ENCODE measurements around the gene MLLT10.

The MLLT10 gene

DNA sequence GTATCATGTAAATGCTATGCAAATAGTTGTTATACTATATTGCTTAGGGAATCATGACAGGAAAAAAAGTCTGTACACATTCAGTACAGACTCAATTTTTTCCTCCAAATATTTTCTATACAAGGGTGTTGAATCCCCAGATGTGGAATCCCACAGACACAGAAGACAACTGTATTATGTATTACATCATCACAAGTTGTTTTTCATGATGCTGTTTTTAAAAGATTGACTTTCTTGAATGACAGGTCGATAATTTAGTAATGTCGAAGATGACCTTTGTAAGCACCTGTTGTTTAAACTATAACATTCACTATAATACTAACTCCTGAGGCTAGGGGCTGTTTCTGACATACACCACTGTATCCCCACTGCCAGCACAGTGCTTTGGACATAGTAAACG is 143.5 kb downstream of the MLLT10 start:
- Mint-ChIP-seq H3K27me3 (ENCODE audit: low read depth) (no peaks in the 10 kb centered on the region), H3K36me3 (ENCODE audit: low read depth) (peaks cover 8% of the 10 kb centered on the region), H3K4me1 (ENCODE audit: low read depth) (peaks cover 5% of the 10 kb centered on the region), H3K27ac (no peak overlapping the region), H3K9me3 (no peaks in the 10 kb centered on the region), H3K4me3 (no peak overlapping the region)

DNA sequence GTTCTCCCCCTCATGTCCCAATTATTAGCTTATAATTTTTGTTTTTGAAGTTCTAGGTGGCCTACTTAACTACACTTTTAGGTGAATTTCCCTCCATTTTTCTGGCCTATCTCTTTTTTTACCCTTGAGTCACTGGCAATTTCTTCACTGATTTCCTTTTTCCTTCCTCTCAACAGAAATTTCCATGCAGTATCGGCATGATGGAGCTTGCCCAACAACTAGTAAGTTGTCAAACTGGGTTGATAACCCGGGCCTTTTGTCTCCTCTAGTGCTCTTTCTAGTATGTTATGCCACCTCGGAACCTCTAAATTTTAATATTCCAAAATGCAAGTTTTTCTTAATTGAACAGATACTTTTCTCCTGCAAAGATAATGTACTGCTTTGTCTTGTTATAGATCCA is 147.1 kb downstream of the MLLT10 start:
- Mint-ChIP-seq H3K9me3 (no peaks in the 10 kb centered on the region), H3K27me3 (ENCODE audit: low read depth) (no peaks in the 10 kb centered on the region), H3K27ac (no peak overlapping the region), H3K36me3 (ENCODE audit: low read depth) (peaks cover 11% of the 10 kb centered on the region), H3K4me1 (ENCODE audit: low read depth) (peaks cover 2% of the 10 kb centered on the region), H3K4me3 (no peak overlapping the region)

DNA sequence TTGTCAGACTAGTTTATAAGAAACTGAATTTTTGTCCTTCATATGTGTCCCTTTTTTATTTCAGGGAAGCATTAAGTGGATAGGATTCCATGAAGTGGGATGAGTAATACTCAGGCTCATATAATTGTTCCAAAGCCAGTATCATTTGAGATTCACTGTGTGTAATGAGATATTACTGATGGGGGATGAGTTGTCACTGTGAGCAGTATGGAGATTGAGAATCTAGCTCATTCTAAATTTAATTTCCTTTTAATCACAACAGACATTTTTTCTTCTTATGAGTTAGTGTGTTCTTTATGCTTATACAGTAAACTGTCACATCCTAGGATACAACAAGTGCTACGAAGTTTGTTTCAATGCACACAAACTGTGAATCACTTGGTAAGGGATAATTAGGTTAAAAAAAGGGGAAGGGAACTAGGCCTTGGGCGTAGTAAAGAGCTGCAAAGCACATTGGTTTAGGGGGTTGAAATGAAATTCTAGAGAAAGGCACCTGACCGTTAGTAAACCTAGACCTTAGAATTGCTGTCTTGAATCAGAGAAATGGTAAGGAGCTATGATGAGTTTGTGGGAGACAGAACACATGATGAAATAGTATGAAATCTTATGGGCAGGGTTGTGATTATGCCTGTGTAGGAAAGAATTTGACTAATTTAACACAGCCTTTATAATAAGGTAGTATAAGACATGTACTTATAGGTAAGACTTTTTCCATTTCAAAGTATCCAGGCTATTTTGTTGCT is 153.4 kb downstream of the MLLT10 start:
- no peak overlapping the region for H3K4me3 Mint-ChIP-seq
- H3K9me3 Mint-ChIP-seq = no peaks in the 10 kb centered on the region
- H3K4me1 Mint-ChIP-seq (ENCODE audit: low read depth) = peaks cover 3% of the 10 kb centered on the region
- peaks cover 18% of the 10 kb centered on the region for H3K36me3 Mint-ChIP-seq (ENCODE audit: low read depth)
- H3K27me3 Mint-ChIP-seq (ENCODE audit: low read depth) = no peaks in the 10 kb centered on the region
- no peak overlapping the region for H3K27ac Mint-ChIP-seq

DNA sequence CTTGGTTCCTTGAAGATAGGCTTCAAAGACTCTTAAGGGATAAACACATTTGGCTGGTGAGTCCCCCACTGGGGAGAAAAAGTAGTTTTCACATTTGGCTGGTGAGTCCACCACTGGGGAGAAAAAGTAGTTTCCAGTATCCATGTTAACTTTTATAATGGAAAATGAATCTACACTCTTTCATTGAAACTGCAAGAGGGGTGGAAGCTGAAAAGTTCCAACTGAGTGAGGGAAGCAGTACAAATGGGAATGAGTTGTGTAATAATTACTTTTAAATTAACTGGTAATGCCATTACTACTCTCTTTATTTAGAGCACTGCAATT is 153.9 kb downstream of the MLLT10 start:
- Mint-ChIP-seq H3K36me3 (ENCODE audit: low read depth) (peaks cover 18% of the 10 kb centered on the region), H3K27me3 (ENCODE audit: low read depth) (no peaks in the 10 kb centered on the region), H3K27ac (no peak overlapping the region), H3K4me1 (ENCODE audit: low read depth) (peaks cover 3% of the 10 kb centered on the region), H3K4me3 (no peak overlapping the region), H3K9me3 (no peaks in the 10 kb centered on the region)

DNA sequence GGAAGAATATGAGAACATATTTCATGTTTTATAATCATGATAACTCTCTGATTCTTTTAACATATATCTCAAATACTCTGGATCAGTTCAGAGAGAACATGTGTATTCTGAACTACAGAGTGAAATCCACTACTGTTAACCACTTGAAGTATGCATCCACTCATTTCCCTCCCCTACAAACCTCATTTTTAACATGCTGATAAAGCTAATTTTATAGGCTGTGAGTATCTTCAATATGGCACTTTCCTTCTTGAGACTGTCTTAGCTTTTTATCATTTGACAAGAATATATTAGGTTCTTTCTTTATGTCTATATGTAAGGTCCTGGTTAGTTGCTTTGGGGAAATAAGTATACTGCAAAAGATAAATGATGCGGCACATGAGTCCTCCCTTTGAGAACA is 154.8 kb downstream of the MLLT10 start:
- no peak overlapping the region for H3K4me3 Mint-ChIP-seq
- H3K27ac Mint-ChIP-seq = no peak overlapping the region
- no peaks in the 10 kb centered on the region for H3K9me3 Mint-ChIP-seq
- H3K4me1 Mint-ChIP-seq (ENCODE audit: low read depth) = peaks cover 3% of the 10 kb centered on the region
- H3K27me3 Mint-ChIP-seq (ENCODE audit: low read depth) = no peaks in the 10 kb centered on the region
- peaks cover 18% of the 10 kb centered on the region for H3K36me3 Mint-ChIP-seq (ENCODE audit: low read depth)

DNA sequence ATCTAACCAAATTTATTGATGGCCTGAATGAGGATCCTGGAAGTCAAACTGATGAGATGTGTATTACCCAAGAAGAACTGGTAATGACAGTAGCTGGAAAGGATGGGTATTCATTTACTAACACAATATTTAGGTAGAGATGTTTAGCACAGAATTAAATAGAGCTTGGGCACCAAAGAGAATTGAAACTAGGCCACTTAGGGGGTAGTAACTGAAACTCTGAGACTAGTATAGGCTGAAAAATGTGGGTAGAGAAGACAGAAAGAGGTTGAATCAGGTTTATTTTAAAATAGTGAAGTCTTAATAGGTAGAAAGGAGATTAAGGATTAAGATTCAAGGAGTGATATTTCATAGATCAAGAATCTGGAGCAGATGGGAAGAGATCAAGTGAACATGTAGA is 155.8 kb downstream of the MLLT10 start:
- peaks cover 3% of the 10 kb centered on the region for H3K4me1 Mint-ChIP-seq (ENCODE audit: low read depth)
- no peaks in the 10 kb centered on the region for H3K27me3 Mint-ChIP-seq (ENCODE audit: low read depth)
- no peaks in the 10 kb centered on the region for H3K9me3 Mint-ChIP-seq
- H3K4me3 Mint-ChIP-seq = no peak overlapping the region
- H3K27ac Mint-ChIP-seq = no peak overlapping the region
- H3K36me3 Mint-ChIP-seq (ENCODE audit: low read depth) = peaks cover 11% of the 10 kb centered on the region

DNA sequence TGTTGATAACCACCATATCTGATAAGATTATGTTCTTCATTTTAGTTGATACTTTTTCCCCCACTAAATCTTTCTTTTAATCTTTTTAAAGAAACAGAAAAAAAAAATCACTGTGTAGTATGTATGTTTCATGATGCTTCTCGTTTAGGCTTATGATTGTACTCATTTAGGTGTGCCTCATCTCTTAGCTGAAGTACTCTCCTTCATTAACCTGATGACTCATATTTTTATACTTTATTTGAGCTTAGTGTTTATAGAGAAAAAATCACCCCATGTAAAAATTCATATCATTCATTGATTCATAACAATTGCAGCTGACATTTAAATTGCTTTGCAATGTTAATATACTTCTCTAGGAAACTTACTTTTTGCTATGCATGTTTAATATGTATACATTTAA is 158.9 kb downstream of the MLLT10 start:
- no peaks in the 10 kb centered on the region for H3K27me3 Mint-ChIP-seq (ENCODE audit: low read depth)
- peaks cover 4% of the 10 kb centered on the region for H3K9me3 Mint-ChIP-seq
- peaks cover 15% of the 10 kb centered on the region for H3K36me3 Mint-ChIP-seq (ENCODE audit: low read depth)
- peaks cover 4% of the 10 kb centered on the region for H3K4me1 Mint-ChIP-seq (ENCODE audit: low read depth)
- H3K4me3 Mint-ChIP-seq = no peak overlapping the region
- no peak overlapping the region for H3K27ac Mint-ChIP-seq

DNA sequence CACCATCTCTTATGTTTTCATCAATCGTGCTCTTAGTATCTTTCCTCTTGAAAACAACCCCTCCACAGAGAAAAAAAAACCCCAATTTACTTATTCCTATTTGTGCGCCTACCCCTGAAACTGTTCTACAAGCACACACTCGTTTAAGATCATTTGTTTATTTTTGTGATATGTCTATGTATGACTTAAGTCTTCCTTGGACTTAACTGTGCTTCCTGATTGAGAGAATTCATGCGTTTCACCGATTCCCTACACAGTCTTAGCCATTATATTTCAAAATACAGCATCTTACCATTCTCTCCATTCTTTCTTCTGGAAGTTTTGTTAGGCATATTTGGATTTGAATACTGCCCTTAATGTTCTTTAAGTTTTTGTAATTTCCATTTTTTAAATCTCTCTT is 159.4 kb downstream of the MLLT10 start:
- H3K27ac Mint-ChIP-seq = no peak overlapping the region
- H3K4me3 Mint-ChIP-seq = no peak overlapping the region
- H3K36me3 Mint-ChIP-seq (ENCODE audit: low read depth) = peaks cover 18% of the 10 kb centered on the region
- peaks cover 4% of the 10 kb centered on the region for H3K9me3 Mint-ChIP-seq
- H3K27me3 Mint-ChIP-seq (ENCODE audit: low read depth) = no peaks in the 10 kb centered on the region
- H3K4me1 Mint-ChIP-seq (ENCODE audit: low read depth) = peaks cover 4% of the 10 kb centered on the region

DNA sequence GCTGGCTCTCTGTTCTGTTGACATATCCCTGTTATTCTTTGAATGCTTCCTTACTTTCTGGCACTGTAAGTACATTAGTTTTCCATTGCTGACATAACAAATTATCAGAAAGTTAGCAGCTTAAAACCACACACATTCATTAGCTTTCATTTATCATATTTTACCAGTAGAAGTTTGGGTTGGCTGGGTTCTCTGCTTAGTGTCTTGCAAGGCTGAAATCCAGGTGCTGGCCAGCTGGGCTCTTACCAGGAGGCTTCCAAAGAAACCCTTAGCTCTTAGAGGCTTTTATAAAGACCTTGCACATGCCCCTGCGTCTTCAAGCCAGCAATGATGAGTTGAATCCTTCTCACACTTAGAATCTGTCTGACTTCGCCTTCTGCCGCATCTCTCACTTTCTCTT is 160.6 kb downstream of the MLLT10 start:
- Mint-ChIP-seq H3K9me3 (peaks cover 11% of the 10 kb centered on the region), H3K27ac (no peak overlapping the region), H3K4me3 (no peak overlapping the region), H3K4me1 (ENCODE audit: low read depth) (peaks cover 4% of the 10 kb centered on the region), H3K27me3 (ENCODE audit: low read depth) (no peaks in the 10 kb centered on the region), H3K36me3 (ENCODE audit: low read depth) (peaks cover 27% of the 10 kb centered on the region)

DNA sequence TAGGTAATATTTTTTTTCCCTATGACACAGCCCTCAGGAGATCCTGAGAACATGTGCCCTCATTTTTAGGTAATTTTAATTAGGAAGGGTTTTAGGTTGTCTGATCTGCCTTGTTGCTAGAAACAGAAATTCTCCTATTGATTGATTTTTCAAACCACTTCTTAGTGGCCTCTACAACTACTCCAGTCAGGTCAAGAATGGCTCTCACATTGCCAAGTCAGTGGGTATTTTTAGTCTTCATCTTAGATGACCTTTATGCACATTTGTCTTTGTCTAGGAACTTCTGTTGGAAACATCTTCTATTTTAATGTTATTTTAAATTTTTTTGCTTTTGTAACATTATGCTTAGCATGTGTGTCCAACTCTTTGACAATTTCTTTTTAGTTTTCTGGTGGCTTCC is 162.3 kb downstream of the MLLT10 start:
- H3K4me1 Mint-ChIP-seq (ENCODE audit: low read depth) = peaks cover 2% of the 10 kb centered on the region
- peaks cover 27% of the 10 kb centered on the region for H3K9me3 Mint-ChIP-seq
- no peak overlapping the region for H3K27ac Mint-ChIP-seq
- H3K27me3 Mint-ChIP-seq (ENCODE audit: low read depth) = peaks cover 9% of the 10 kb centered on the region
- H3K36me3 Mint-ChIP-seq (ENCODE audit: low read depth) = peaks cover 39% of the 10 kb centered on the region
- no peak overlapping the region for H3K4me3 Mint-ChIP-seq

DNA sequence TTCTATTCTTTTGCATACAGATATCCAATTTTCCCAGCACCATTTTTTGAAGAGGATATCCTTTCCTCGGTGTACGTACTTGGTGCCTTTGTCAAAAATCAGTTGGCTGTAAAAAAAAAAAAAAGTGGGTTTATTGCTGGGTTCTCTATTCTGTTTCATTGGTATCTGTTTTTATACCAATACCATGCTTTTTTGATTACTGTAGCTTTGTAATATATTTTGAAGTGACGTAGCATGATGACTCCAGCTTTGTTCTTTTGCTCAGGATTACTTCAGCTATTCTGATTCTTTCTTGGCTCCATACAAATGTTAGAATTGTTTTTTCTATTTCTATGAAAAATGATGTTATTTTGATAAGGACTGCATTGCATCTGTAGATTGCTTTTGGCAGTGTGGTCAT is 165.5 kb downstream of the MLLT10 start:
- H3K9me3 Mint-ChIP-seq = peaks cover 34% of the 10 kb centered on the region
- no peak overlapping the region for H3K27ac Mint-ChIP-seq
- H3K27me3 Mint-ChIP-seq (ENCODE audit: low read depth) = peaks cover 11% of the 10 kb centered on the region
- H3K4me3 Mint-ChIP-seq = no peak overlapping the region
- H3K4me1 Mint-ChIP-seq (ENCODE audit: low read depth) = peaks cover 17% of the 10 kb centered on the region
- peaks cover 46% of the 10 kb centered on the region for H3K36me3 Mint-ChIP-seq (ENCODE audit: low read depth)

DNA sequence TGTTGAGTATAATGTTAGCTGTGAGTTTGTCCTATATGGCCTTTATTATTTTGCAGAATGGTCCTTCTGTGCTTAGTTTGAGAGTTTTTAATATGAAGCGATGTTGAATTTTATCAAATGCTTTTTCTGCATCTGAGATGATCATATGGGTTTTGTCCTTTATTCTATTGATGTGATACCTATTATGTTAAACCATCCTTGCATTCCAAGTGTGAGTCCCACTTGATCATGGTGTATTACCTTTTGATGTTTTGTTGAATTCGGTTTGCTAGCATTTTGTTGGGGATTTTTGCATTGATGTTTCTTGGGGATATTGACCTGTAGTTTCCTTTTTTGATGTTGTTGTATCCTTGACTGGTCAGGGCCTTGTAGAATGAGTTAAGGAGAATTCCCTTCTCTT is 166.4 kb downstream of the MLLT10 start:
- Mint-ChIP-seq H3K4me3 (no peak overlapping the region), H3K36me3 (ENCODE audit: low read depth) (peaks cover 50% of the 10 kb centered on the region), H3K27me3 (ENCODE audit: low read depth) (peaks cover 13% of the 10 kb centered on the region), H3K9me3 (peaks cover 34% of the 10 kb centered on the region), H3K27ac (no peak overlapping the region), H3K4me1 (ENCODE audit: low read depth) (peaks cover 19% of the 10 kb centered on the region)

DNA sequence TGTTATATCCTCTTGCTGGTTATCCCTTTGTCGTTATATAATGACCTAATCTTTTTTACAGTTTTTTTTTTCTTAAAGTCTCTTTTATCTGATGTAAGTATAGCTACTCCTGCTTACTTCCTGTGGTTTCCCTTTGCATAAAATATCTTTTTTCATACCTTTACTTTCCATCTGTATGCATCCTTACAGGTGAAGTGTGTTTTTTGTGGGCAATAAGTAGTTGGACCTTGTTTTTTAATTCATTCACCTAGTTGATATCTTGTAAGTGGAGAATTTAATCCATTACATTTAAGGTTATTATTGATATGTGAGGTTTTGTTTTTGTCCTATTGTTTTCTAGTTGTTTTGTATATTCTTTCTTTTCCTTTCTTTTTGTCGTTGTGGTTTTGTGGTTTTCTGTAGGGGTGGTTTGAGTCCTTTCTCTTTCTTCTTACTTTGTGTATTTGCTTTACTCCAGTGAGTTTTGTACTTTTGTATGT is 168.6 kb downstream of the MLLT10 start:
- Mint-ChIP-seq H3K9me3 (peaks cover 30% of the 10 kb centered on the region), H3K27ac (peak overlapping the region; percentile 33), H3K36me3 (ENCODE audit: low read depth) (peaks cover 50% of the 10 kb centered on the region), H3K27me3 (ENCODE audit: low read depth) (peaks cover 22% of the 10 kb centered on the region), H3K4me1 (ENCODE audit: low read depth) (peaks cover 20% of the 10 kb centered on the region), H3K4me3 (peak overlapping the region; percentile 32)

DNA sequence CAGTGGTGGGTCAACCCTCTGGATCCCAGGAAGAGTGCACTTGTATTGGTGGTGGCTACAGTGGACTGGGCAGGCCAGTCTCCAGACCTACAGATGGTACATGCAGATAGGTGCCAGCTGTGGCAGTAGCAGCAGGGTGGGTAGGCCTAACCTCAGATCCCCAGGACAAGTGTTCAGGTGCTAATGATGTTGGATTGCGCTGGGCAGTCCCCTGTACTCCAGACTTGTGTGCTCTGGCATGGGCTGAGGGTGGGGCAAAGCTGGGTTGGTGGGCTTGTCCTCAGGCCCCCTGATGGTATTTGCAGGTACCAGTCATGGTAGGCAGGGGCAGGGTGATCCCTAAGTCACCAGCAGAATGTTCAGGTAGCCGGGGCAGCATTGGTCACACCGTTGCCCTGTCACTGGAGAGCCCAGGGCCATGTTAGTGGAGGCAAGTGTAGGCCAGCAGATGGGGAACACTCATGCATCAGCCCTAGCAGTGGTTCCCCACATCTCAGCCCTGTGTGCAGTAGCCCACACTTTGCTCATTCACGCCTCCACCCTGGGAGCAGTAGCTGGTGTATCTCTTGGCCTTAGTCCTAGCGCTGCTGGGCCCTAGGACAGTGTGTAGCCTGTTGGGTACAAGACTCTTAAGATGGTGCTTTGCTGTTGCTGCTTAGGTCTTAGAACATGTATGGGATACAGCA is 171.3 kb downstream of the MLLT10 start:
- Mint-ChIP-seq H3K4me3 (no peak overlapping the region), H3K27me3 (ENCODE audit: low read depth) (peaks cover 24% of the 10 kb centered on the region), H3K36me3 (ENCODE audit: low read depth) (peaks cover 41% of the 10 kb centered on the region), H3K4me1 (ENCODE audit: low read depth) (peaks cover 26% of the 10 kb centered on the region), H3K27ac (no peak overlapping the region), H3K9me3 (peaks cover 17% of the 10 kb centered on the region)

DNA sequence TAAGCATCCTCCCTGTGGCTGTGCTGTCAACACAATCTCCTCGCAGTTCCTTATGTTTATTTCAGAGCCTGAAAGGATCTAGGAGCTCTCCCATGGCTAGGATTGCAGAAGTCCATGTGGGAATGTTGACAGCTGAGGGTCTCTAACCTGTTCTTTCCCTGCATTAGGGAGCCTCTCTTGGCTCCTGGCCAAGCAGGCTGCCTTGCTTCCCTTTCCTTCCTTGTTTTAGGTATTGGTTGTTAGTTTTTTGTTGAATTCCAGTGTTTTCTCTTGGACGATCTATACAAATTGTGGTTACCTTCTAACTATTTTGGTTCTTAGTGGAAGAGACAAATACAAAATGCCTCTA is 171.8 kb downstream of the MLLT10 start:
- peaks cover 36% of the 10 kb centered on the region for H3K36me3 Mint-ChIP-seq (ENCODE audit: low read depth)
- H3K4me3 Mint-ChIP-seq = no peak overlapping the region
- peaks cover 21% of the 10 kb centered on the region for H3K27me3 Mint-ChIP-seq (ENCODE audit: low read depth)
- H3K9me3 Mint-ChIP-seq = peaks cover 12% of the 10 kb centered on the region
- H3K27ac Mint-ChIP-seq = no peak overlapping the region
- H3K4me1 Mint-ChIP-seq (ENCODE audit: low read depth) = peaks cover 29% of the 10 kb centered on the region
